Fibroblast of skin of left biceps (primary cell): Measurements from ENCODE around the gene ZC3H8.

Source experiments
- DNase-seq, 2 experiments: peaks; one replicate each; pipeline ENCODE4 v3.0.0-alpha.2; 2013; ENCODE audit warnings: low read depth in 2 of 2

ZC3H8 gene

GRCh38 chr2:112195167-112195766 lies 59.6 kb downstream of the ZC3H8 start:
- no peak for DNase-seq

GRCh38 chr2:112194482-112194881 lies 60.4 kb downstream of the ZC3H8 start:
- no peak for DNase-seq

GRCh38 chr2:112194028-112194427 lies 60.8 kb downstream of the ZC3H8 start:
- no peak for DNase-seq

- DNase-seq: no peak
Measured at GRCh38 chr2:112189001-112189556, 65.8 kb downstream of the ZC3H8 start.

GRCh38 chr2:112187805-112188596 lies 66.8 kb downstream of the ZC3H8 start:
- DNase-seq: no peak

GRCh38 chr2:112187046-112187715 lies 67.7 kb downstream of the ZC3H8 start:
- no peak for DNase-seq

GRCh38 chr2:112185131-112185530 lies 69.7 kb downstream of the ZC3H8 start:
- DNase-seq: no peak

- DNase-seq: no peak
Measured at GRCh38 chr2:112184121-112184520, 70.7 kb downstream of the ZC3H8 start.

GRCh38 chr2:112183327-112184025 lies 71.4 kb downstream of the ZC3H8 start:
- no peak for DNase-seq

- DNase-seq: no peak
Measured at GRCh38 chr2:112182581-112183034, 72.2 kb downstream of the ZC3H8 start.

GRCh38 chr2:112181571-112182290 lies 73.1 kb downstream of the ZC3H8 start:
- DNase-seq: no peak

GRCh38 chr2:112175958-112176573 lies 78.8 kb downstream of the ZC3H8 start:
- DNase-seq: no peak

GRCh38 chr2:112175333-112175732 lies 79.5 kb downstream of the ZC3H8 start:
- DNase-seq: no peak

- no peak for DNase-seq
Measured at GRCh38 chr2:112174383-112174782, 80.5 kb downstream of the ZC3H8 start.

- DNase-seq: no peak
Measured at GRCh38 chr2:112173646-112174319, 81.1 kb downstream of the ZC3H8 start.

GRCh38 chr2:112170495-112170894 lies 84.3 kb downstream of the ZC3H8 start:
- no peak for DNase-seq

GRCh38 chr2:112168422-112169124 lies 86.3 kb downstream of the ZC3H8 start:
- no peak for DNase-seq

- no peak for DNase-seq
Measured at GRCh38 chr2:112166806-112167499, 87.9 kb downstream of the ZC3H8 start.

GRCh38 chr2:112165296-112165695 lies 89.5 kb downstream of the ZC3H8 start:
- no peak for DNase-seq
